Neuron (in vitro differentiated cells): ENCODE data around the gene CLTRN.

Source experiments
- H2AFZ ChIP-seq: one replicate; pipeline ENCODE4 v1.6.1; 2013; ENCODE audit warnings: low read depth, mild to moderate bottlenecking, inconsistent platforms, low read length, moderate library complexity
- H3K27me3 ChIP-seq: one replicate; pipeline ENCODE4 v1.6.1; 2013; ENCODE audit warnings: low read length; ENCODE audit not compliant: insufficient read depth
- H3K36me3 ChIP-seq: one replicate; pipeline ENCODE4 v1.6.1; 2013; ENCODE audit warnings: low read length; ENCODE audit not compliant: insufficient read depth
- H3K4me1 ChIP-seq: one replicate; pipeline ENCODE4 v1.6.1; 2013; ENCODE audit warnings: low read length; ENCODE audit not compliant: insufficient read depth
- H3K4me3 ChIP-seq: 2 replicates; pipeline ENCODE4 v1.5.1; 2013; ENCODE audit warnings: mild to moderate bottlenecking, low read length, moderate library complexity
- H3K9me3 ChIP-seq: one replicate; pipeline ENCODE4 v1.6.1; 2013; ENCODE audit warnings: low read length

Gene CLTRN

DNA sequence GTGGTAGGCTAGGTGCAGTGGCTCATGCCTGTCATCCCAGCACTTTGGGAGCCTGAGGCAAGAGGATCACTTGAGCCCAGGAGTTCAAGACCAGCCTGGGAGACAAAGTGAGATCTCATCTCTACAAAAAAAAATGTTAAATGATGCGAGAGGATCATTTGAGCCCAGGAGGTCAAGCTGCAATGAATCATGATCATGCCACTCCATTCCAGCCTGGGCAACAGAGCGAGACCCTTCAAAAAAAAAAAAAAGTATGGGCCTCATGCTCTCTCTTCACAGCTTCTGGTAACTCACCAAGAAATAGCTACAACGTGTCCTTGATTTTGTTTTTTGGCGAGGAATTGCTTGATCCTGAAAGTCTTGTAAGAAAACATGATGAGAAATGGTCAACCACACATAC is 65.1 kb downstream of the CLTRN start:
- no peaks in the 10 kb centered on the region for H3K36me3 ChIP-seq
- no peak overlapping the region for H2AFZ ChIP-seq
- H3K27me3 ChIP-seq: no peaks in the 10 kb centered on the region
- no peak overlapping the region for H3K4me3 ChIP-seq
- no peaks in the 10 kb centered on the region for H3K4me1 ChIP-seq
- H3K9me3 ChIP-seq: no peaks in the 10 kb centered on the region

DNA sequence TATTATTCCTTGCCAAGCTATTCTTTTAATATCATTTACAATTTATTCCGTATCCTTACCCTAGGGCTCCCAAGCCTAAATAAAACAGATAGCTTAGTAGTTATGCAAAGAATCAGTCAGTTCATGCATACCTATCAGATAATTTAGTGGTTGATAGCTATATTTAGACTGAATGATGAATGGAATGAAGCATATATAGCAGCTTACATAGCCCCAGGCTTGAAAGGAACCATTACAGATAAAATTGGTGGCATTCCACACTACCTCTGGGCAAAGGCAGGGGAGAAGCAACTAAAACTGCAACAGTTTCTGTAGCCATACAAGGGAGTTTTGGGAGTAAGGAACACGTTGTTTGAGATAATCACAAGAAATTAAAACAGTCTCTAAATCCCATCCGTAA is 66.6 kb downstream of the CLTRN start:
- Histone ChIP-seq H3K4me1 (no peaks in the 10 kb centered on the region), H3K27me3 (no peaks in the 10 kb centered on the region), H3K4me3 (no peak overlapping the region), H3K36me3 (no peaks in the 10 kb centered on the region), H2AFZ (no peak overlapping the region), H3K9me3 (no peaks in the 10 kb centered on the region)

DNA sequence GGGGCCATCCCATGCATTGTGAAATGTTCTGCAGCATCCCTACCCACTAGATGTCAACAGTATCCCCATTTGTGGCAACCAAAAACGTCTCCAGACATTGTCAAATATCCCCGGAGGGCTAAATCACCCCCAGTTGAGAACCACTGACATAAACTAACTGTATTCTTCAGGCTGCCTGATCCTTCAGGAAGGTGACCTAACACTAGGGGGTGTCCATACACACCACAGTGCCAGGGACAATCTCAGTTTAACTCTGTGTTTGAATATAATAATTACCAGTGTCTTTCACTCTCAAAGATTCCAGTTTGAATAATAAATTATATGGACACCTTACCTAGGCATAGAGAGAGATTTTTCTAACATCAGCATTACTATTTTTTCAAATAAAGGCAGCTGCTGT is 70.2 kb downstream of the CLTRN start:
- Histone ChIP-seq H3K27me3 (no peaks in the 10 kb centered on the region), H3K9me3 (no peaks in the 10 kb centered on the region), H3K4me3 (no peak overlapping the region), H3K4me1 (no peaks in the 10 kb centered on the region), H3K36me3 (no peaks in the 10 kb centered on the region), H2AFZ (no peak overlapping the region)

DNA sequence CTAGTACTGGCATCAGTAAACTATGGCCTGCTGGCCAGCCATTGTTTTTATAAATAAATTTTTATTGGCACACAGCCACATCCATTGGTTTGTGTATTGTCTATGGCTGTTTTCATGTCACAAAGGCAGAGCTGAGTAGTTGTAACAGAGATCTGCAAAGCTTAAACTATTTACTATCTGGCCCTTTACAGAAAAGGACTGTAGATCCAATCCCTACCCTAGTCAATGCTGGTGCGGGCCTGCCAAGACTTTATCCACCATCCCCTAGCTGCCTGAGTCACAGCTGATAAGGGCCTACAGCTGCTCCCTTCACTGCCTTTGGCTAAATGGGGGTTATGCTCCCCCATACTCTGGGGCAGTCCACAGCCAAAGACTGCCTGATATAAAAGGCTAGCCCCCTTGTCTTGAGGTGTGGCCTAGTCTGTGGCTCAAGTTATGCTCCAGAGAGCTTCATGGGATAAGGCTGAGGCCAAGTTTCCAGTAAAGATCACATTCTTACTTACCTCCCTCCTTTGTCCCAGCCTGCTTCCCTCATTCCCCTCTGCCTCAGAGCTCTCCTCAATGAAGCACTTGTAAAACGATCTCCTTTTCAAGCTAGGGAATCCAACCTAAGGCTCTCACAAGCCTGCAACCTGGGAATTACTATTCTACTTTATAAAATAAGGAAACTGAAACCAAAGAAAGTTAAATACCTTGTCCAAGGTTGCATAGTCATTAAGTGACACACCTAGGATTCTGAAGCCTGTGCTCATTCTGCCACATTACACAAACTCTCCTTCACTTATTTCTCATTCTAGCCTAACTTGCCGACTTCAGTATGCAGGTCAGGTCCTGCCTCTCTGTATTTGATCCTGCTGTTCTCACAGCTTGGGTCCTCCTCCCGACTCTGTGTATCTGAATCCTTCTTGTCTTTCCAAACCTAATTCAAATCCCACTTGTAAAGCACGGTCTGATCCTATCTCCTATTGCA is 84.5 kb downstream of the CLTRN start:
- H3K9me3 ChIP-seq: no peaks in the 10 kb centered on the region
- H3K4me3 ChIP-seq: no peak overlapping the region
- peaks cover 6% of the 10 kb centered on the region for H3K4me1 ChIP-seq
- H2AFZ ChIP-seq: no peak overlapping the region
- H3K36me3 ChIP-seq: no peaks in the 10 kb centered on the region
- peaks cover 4% of the 10 kb centered on the region for H3K27me3 ChIP-seq
